Measurements from ENCODE around the gene ERC1.

The ERC1 gene

GRCh38 chr12:1220127-1221092, 229.4 kb downstream of the ERC1 start:
- DNase-seq (ENCODE audit: low spot score) = no peak
- no peak for TF ChIP-seq CTCF (conservative IDR thresholded peaks at IDR 0.05; ENCODE audit: low read depth)
- H3K27ac ChIP-seq = no peak overlapping the region
- POLR2A ChIA-PET (ENCODE audit: low non-redundant PET) = no interaction called here
- CTCF ChIA-PET = interaction anchor here (0.5 to 0.6 kb wide), 2 partner anchors 12 to 289 kb away, joined by 3 read pairs; no protein-coding TSS in a partner anchor

GRCh38 chr12:1222858-1223639, 232.0 kb downstream of the ERC1 start:
- H3K27ac ChIP-seq = no peak overlapping the region
- TF ChIP-seq CTCF (conservative IDR thresholded peaks at IDR 0.05; ENCODE audit: low read depth) = no peak
- POLR2A ChIA-PET (ENCODE audit: low non-redundant PET) = no interaction called here
- no peak for DNase-seq (ENCODE audit: low spot score)
- CTCF ChIA-PET = no interaction called here

- no peak for TF ChIP-seq CTCF (conservative IDR thresholded peaks at IDR 0.05; ENCODE audit: low read depth)
- ChIA-PET POLR2A (ENCODE audit: low non-redundant PET) (interaction anchor here (0.6 kb wide), 1 partner anchor 16 kb away, joined by 4 read pairs; no protein-coding TSS in a partner anchor), CTCF (interaction anchor here (0.7 kb wide), 1 partner anchor 20 kb away, joined by 3 read pairs; no protein-coding TSS in a partner anchor)
- H3K27ac ChIP-seq = no peak overlapping the region
- no peak for DNase-seq (ENCODE audit: low spot score)
Observed at GRCh38 chr12:1226951-1227350, 235.9 kb downstream of the ERC1 start.

- POLR2A ChIA-PET (ENCODE audit: low non-redundant PET) = no interaction called here
Observed at GRCh38 chr12:1234073-1234472, 243.1 kb downstream of the ERC1 start.

GRCh38 chr12:1246637-1247036, 255.6 kb downstream of the ERC1 start:
- CTCF ChIA-PET = interaction anchor here (0.5 to 0.6 kb wide), 2 partner anchors 20 to 31 kb away, joined by 3 to 7 read pairs; no protein-coding TSS in a partner anchor
- POLR2A ChIA-PET (ENCODE audit: low non-redundant PET) = no interaction called here

More at GRCh38 chr12:1234073-1234472, 243.1 kb downstream of the ERC1 start:
- DNase-seq (ENCODE audit: low spot score) = no peak
- no peak overlapping the region for H3K27ac ChIP-seq
- CTCF ChIA-PET = no interaction called here
- no peak for TF ChIP-seq CTCF (conservative IDR thresholded peaks at IDR 0.05; ENCODE audit: low read depth)

More at GRCh38 chr12:1246637-1247036, 255.6 kb downstream of the ERC1 start:
- H3K27ac ChIP-seq = no peak overlapping the region
- TF ChIP-seq CTCF (conservative IDR thresholded peaks at IDR 0.05; ENCODE audit: low read depth) = no peak
- no peak for DNase-seq (ENCODE audit: low spot score)

Measured in RWPE1 (cell line).